Neutrophil (primary cell): ENCODE results near the gene RCAN3.

Experiments
- H3K27ac ChIP-seq: fragments of 200-600 bp; sonication (generic); 2 replicates; pipeline ENCODE4 v1.5.1; 2016; ENCODE audit warnings: mild to moderate bottlenecking, moderate library complexity
- H3K27me3 ChIP-seq: fragments of 200-600 bp; sonication (generic); 2 replicates; pipeline ENCODE4 v1.6.0; 2016; ENCODE audit warnings: mild to moderate bottlenecking
- H3K36me3 ChIP-seq: fragments of 200-600 bp; sonication (generic); 2 replicates; pipeline ENCODE4 v1.5.1; 2017
- H3K4me1 ChIP-seq, 2 experiments: fragments of 200-600 bp in 1 of 2; sonication (generic) in 1 of 2; 1 replicate in 1 of 2; 2 replicates in 1 of 2; pipeline versions ENCODE4 v1.5.1 to v1.6.1; 2013 to 2016; ENCODE audit warnings: low read depth in 1 of 2, low read length in 1 of 2, mild to moderate bottlenecking in 1 of 2, moderate library complexity in 1 of 2; ENCODE audit not compliant: control insufficient read depth in 1 of 2, insufficient read depth in 1 of 2
- H3K4me3 ChIP-seq, 2 experiments: fragments of 200-600 bp in 1 of 2; sonication (generic) in 1 of 2; 1 replicate in 1 of 2; 2 replicates in 1 of 2; pipeline ENCODE4 v1.5.1; 2013 to 2016; ENCODE audit warnings: low read depth in 1 of 2, low read length in 1 of 2, mild to moderate bottlenecking in 1 of 2, moderate library complexity in 1 of 2
- H3K9me3 ChIP-seq: fragments of 200-600 bp; sonication (generic); 2 replicates; pipeline ENCODE4 v1.5.1; 2016
- TF ChIP-seq, protein P1 (sequence below): fragments of 200-600 bp; sonication (generic); IDR thresholded peaks from 2 replicates; pipeline ENCODE4 v1.5.1; 2016; ENCODE audit warnings: antibody characterized with exemption

Gene RCAN3

DNA sequence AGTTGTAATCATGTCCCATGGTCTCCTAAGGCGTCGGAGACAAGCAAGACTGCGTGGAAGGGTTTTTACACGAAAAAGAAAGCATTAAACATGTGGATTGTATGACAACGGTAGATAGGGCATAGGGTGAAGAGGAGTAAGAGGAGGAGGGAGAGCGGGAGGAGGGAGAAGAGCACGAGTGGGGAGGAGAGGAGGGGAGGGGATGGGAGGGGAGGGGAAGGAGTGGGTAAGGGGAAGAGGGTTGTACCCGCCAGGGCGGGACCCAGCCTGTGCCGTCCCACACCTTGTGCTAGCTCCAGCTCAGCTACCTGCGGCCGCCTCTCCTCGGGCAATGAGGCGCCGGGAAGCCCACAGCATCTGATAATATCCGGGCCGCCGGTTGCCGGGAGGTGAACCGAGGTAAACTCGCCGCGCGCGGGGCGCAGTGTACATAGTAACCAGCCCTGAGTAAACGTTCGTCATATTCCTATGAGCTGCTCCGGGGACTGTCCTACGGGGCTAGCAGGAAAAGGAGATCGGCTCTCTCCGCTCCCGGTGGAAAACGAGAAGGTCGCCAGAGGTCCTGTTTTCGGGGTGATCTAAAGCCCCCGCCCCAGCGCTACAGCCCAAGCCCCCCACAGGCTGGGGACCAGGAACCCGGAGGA lies 449 bp upstream of the RCAN3 start:
- Histone ChIP-seq H3K27ac (peak overlapping the region; percentile 55), H3K9me3 (no peaks in the 10 kb centered on the region), H3K27me3 (peaks cover 36% of the 10 kb centered on the region), H3K4me1 (peaks cover 15 to 19% of the 10 kb centered on the region in 2 experiments), H3K4me3 (peak overlapping the region; percentile 57), H3K36me3 (no peaks in the 10 kb centered on the region)
- TF ChIP-seq, protein P1, sequence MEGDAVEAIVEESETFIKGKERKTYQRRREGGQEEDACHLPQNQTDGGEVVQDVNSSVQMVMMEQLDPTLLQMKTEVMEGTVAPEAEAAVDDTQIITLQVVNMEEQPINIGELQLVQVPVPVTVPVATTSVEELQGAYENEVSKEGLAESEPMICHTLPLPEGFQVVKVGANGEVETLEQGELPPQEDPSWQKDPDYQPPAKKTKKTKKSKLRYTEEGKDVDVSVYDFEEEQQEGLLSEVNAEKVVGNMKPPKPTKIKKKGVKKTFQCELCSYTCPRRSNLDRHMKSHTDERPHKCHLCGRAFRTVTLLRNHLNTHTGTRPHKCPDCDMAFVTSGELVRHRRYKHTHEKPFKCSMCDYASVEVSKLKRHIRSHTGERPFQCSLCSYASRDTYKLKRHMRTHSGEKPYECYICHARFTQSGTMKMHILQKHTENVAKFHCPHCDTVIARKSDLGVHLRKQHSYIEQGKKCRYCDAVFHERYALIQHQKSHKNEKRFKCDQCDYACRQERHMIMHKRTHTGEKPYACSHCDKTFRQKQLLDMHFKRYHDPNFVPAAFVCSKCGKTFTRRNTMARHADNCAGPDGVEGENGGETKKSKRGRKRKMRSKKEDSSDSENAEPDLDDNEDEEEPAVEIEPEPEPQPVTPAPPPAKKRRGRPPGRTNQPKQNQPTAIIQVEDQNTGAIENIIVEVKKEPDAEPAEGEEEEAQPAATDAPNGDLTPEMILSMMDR: no peak

DNA sequence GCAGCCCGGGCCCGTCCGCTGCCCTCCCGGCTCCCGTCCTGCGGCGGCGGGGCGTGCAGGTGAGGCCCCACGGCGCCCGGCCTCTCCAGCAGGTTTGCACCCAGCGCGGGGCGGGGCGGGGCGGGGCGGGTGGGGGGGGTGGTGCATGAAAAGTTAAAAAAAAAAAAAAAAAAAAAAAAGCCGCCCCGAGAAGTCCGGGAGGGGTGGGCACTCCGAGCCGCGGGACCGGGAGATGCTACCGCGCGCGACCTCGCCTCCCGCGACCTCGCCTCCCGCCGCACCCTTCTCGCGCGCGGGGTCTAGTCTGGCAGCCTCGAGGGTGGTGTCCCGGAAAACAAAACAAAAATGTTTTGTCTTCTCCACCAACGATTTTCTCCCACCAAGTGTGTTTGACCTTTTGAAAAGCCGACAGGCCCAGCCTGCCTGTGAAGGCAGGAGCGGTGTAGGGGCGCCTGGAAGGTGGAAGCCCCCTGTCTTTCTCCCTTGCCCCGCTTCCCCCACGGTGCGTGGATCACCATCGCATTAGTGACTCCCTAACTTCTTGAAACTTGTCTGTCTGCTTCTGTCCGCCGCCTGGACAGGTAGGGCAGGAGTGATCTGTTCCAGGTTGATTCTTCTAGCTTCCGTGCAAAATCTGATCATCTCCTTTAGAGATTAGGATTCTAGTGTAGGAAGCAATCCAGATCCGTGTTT lies 569 bp downstream of the RCAN3 start:
- Histone ChIP-seq H3K27ac (no peak overlapping the region), H3K4me3 (peak overlapping the region; percentile 51 to 57), H3K9me3 (no peaks in the 10 kb centered on the region), H3K4me1 (peaks cover 15 to 19% of the 10 kb centered on the region in 2 experiments), H3K27me3 (peaks cover 36% of the 10 kb centered on the region), H3K36me3 (no peaks in the 10 kb centered on the region)
- TF ChIP-seq, protein P1: no peak

DNA sequence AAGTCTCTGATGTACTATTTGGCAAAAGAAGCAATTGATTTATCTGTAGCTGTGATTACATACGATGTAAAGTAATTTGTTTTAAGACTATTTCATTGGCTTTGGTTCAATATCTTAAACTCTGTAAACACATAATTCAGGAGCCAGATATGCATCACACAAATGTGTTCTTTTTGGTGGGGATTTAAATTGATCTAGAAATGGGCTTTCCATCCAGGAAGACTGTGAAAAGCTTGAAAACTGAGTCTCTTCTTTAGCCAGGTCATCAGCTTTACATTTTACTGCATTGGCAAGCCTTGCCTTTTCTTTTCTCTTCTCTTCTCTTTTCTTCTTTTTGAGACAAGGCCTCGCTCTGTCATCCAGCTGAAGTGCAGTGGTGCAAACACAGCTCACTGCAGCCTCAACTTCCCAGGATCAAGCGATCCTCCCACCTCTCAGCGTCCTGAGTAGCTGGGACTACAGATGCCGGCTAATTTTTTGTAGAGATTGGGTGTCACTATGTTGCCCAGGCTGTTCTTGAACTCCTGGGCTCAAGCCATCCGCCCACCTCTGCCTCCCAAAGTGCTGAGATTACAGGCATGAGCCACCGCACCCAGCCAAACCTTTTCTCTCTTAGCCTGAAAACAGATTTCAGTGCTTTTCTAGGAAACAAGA lies 1.4 kb downstream of the RCAN3 start:
- no peak overlapping the region for H3K4me3 ChIP-seq
- peaks cover 36% of the 10 kb centered on the region for H3K27me3 ChIP-seq
- no peaks in the 10 kb centered on the region for H3K36me3 ChIP-seq
- H3K9me3 ChIP-seq: no peaks in the 10 kb centered on the region
- TF ChIP-seq, protein P1: no peak
- no peak overlapping the region for H3K27ac ChIP-seq
- peaks cover 15 to 19% of the 10 kb centered on the region in 2 experiments for H3K4me1 ChIP-seq

DNA sequence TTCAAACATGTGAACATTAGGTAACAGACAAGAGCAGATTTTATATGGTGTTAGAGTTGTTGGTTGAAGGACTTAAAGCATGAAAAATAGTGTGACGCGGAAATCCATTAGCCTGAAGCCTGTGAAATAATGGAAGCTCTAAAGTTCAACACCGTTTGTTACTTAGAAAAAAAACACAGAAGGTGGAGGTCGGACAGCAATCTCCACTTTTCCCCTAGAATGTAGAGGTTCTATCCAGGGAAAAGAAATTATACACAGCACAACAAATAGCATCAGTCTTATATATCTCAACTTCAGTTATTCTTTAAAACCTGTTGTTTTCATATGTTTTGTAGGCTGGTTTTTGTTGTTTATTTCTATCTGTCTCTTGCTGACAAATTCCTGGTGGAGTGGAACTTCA lies 1.9 kb downstream of the RCAN3 start:
- H3K27ac ChIP-seq: no peak overlapping the region
- peaks cover 36% of the 10 kb centered on the region for H3K27me3 ChIP-seq
- no peaks in the 10 kb centered on the region for H3K9me3 ChIP-seq
- TF ChIP-seq, protein P1: no peak
- no peaks in the 10 kb centered on the region for H3K36me3 ChIP-seq
- H3K4me1 ChIP-seq: peaks cover 15 to 19% of the 10 kb centered on the region in 2 experiments
- no peak overlapping the region for H3K4me3 ChIP-seq

DNA sequence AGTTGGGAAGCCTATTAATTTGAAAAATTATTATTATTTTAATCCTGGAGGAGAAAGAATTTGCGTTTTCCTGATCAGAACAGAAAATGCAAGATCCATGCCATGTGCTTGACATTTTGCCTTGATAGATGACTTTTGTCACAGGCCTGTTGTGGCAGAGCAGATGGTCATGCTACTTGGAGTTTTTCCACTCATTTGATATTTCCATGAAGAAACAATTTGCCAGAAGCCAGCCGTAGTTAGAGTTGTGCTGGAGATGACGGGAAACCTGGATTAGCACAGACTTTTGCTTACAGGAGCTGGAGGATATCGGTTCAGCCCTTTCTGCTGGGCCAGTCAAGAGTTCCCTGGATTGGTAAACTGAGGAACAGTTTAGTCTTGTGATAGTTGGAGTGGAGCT lies 3.2 kb downstream of the RCAN3 start:
- no peak overlapping the region for H3K4me3 ChIP-seq
- H3K27ac ChIP-seq: no peak overlapping the region
- TF ChIP-seq, protein P1: no peak
- H3K4me1 ChIP-seq: peaks cover 15 to 19% of the 10 kb centered on the region in 2 experiments
- H3K27me3 ChIP-seq: peaks cover 36% of the 10 kb centered on the region
- H3K9me3 ChIP-seq: no peaks in the 10 kb centered on the region
- H3K36me3 ChIP-seq: no peaks in the 10 kb centered on the region
